IMR-90 (cell line): Measurements from ENCODE around the gene RABEP2. TPM values are rescaled to one million over a fixed set of nuclear protein-coding genes. Genes with fewer than 3 reads are reported as not detected.

Experiments
- ATAC-seq: fragments of 200-7000 bp; cut with Tn5 transposase; 2 replicates; pipeline ENCODE4 v1.9.1; 2020; ENCODE audit warnings: low read depth, mild to moderate bottlenecking, moderate library complexity
- BruUV-seq: library from RNA; stranded (reverse); fragments of 400-500 nt; replicated peaks from 2 replicates; lab custom pipeline; 2021; lab: Mats Ljungman, UMichigan
- CTCF ChIA-PET: fragments of 300-600 bp; formaldehyde crosslinking; extraction: SDS; loops from one replicate; lab custom pipeline; 2021; ENCODE audit warnings: antibody characterized with exemption; lab: Yijun Ruan, JAX
- POLR2A ChIA-PET: fragments of 300-600 bp; sonication (Branson Sonifier 250); formaldehyde crosslinking; loops from one replicate; lab custom pipeline; 2022; ENCODE audit warnings: antibody characterized with exemption; ENCODE audit not compliant: unreplicated experiment; lab: Charles Lee
- DNase-seq: peaks from one replicate; pipeline ENCODE4 v3.0.0; 2013
- H2AFZ ChIP-seq: replicated peaks from 2 replicates; pipeline ENCODE3; 2013; ENCODE audit warnings: low read length, mild to moderate bottlenecking; ENCODE audit not compliant: poor library complexity
- H2AK5ac ChIP-seq: 2 replicates; pipeline ENCODE4 v1.6.1; 2013; ENCODE audit warnings: low read depth, low read length, inconsistent platforms
- H2AK9ac ChIP-seq: replicated peaks from 2 replicates; pipeline ENCODE3; 2013; ENCODE audit warnings: mild to moderate bottlenecking, low read depth, low read length, moderate library complexity; ENCODE audit not compliant: poor library complexity
- H2BK120ac ChIP-seq: 2 replicates; pipeline ENCODE4 v1.6.1; 2013; ENCODE audit warnings: low read depth, low read length, inconsistent platforms
- H2BK15ac ChIP-seq: 3 replicates; pipeline ENCODE4 v1.6.1; 2013; ENCODE audit warnings: low read depth, low read length, inconsistent platforms
- H2BK20ac ChIP-seq: 2 replicates; pipeline ENCODE4 v1.6.1; 2013; ENCODE audit warnings: low read depth, mild to moderate bottlenecking, inconsistent platforms, low read length, moderate library complexity
- H2BK5ac ChIP-seq: 2 replicates; pipeline ENCODE4 v1.6.1; 2013; ENCODE audit warnings: mild to moderate bottlenecking, low read depth, low read length, inconsistent platforms; ENCODE audit not compliant: poor library complexity, severe bottlenecking
- H3K14ac ChIP-seq: replicated peaks from 2 replicates; pipeline ENCODE4 v1.6.1; 2013; ENCODE audit warnings: low read depth, low read length, inconsistent platforms
- H3K18ac ChIP-seq: 2 replicates; pipeline ENCODE4 v1.6.1; 2013; ENCODE audit warnings: low read depth, low read length, control low read depth
- H3K23ac ChIP-seq: 2 replicates; pipeline ENCODE4 v1.6.1; 2013; ENCODE audit warnings: low read depth, low read length, inconsistent platforms
- H3K27ac ChIP-seq: 2 replicates; pipeline ENCODE4 v1.5.1; 2013; ENCODE audit warnings: mild to moderate bottlenecking, control low read depth, low read length; ENCODE audit not compliant: insufficient read depth
- H3K27me3 ChIP-seq: 2 replicates; pipeline ENCODE4 v1.6.1; 2013; ENCODE audit warnings: low read length; ENCODE audit not compliant: control insufficient read depth, insufficient read depth
- H3K36me3 ChIP-seq: 2 replicates; pipeline ENCODE4 v1.6.1; 2013; ENCODE audit warnings: low read length, mixed read lengths; ENCODE audit not compliant: control insufficient read depth, insufficient read depth
- H3K4ac ChIP-seq: 2 replicates; pipeline ENCODE4 v1.6.1; 2013; ENCODE audit warnings: low read depth, low read length, inconsistent platforms
- H3K4me1 ChIP-seq: 2 replicates; pipeline ENCODE4 v1.6.1; 2013; ENCODE audit warnings: low read length, mixed read lengths; ENCODE audit not compliant: control insufficient read depth, insufficient read depth
- H3K4me2 ChIP-seq: 2 replicates; pipeline ENCODE4 v1.6.1; 2013; ENCODE audit warnings: low read depth, mild to moderate bottlenecking, control low read depth, low read length, moderate library complexity
- H3K4me3 ChIP-seq: 2 replicates; pipeline ENCODE4 v1.5.1; 2013; ENCODE audit warnings: low read depth, mild to moderate bottlenecking, control low read depth, low read length, moderate library complexity; ENCODE audit not compliant: insufficient read depth
- H3K56ac ChIP-seq: 2 replicates; pipeline ENCODE4 v1.6.1; 2013; ENCODE audit warnings: low read length, inconsistent platforms; ENCODE audit not compliant: insufficient read depth; ENCODE audit errors: extremely low read depth
- H3K79me1 ChIP-seq, 2 experiments: 2 replicates each; pipeline ENCODE4 v1.6.1; 2013; ENCODE audit warnings: low read length in 2 of 2, inconsistent platforms in 1 of 2, low read depth in 1 of 2
- H3K9ac ChIP-seq: 2 replicates; pipeline ENCODE4 v1.6.1; 2013; ENCODE audit warnings: low read depth, low read length, control low read depth
- H3K9me1 ChIP-seq: 2 replicates; pipeline ENCODE4 v1.6.1; 2013; ENCODE audit warnings: low read length, inconsistent platforms; ENCODE audit not compliant: insufficient read depth
- H3K9me3 ChIP-seq: 2 replicates; pipeline ENCODE4 v1.6.1; 2013; ENCODE audit warnings: low read length; ENCODE audit not compliant: control insufficient read depth, insufficient read depth
- H4K20me1 ChIP-seq: 2 replicates; pipeline ENCODE4 v1.6.1; 2013; ENCODE audit warnings: low read length, inconsistent platforms; ENCODE audit not compliant: insufficient read depth
- H4K5ac ChIP-seq: 2 replicates; pipeline ENCODE4 v1.6.1; 2013; ENCODE audit warnings: mild to moderate bottlenecking, low read depth, low read length, control low read depth
- H4K8ac ChIP-seq, 2 experiments: 2 replicates each; pipeline ENCODE4 v1.6.1; 2013; ENCODE audit warnings: low read depth in 2 of 2, low read length in 2 of 2, control low read depth in 1 of 2, inconsistent platforms in 1 of 2
- H4K91ac ChIP-seq: 2 replicates; pipeline ENCODE4 v1.6.1; 2013; ENCODE audit warnings: low read depth, low read length, inconsistent platforms; ENCODE audit not compliant: insufficient read depth
- CHD1 ChIP-seq: IDR thresholded peaks from 2 replicates; pipeline ENCODE4 v1.6.1; 2012; ENCODE audit warnings: low read depth, low read length, improper control_type of control experiment
- MAZ ChIP-seq: IDR thresholded peaks from 2 replicates; pipeline ENCODE4 v1.6.1; 2012; ENCODE audit warnings: low read depth, mild to moderate bottlenecking, low read length, improper control_type of control experiment, moderate library complexity, borderline replicate concordance
- MXI1 ChIP-seq: IDR thresholded peaks from 2 replicates; pipeline ENCODE4 v1.6.1; 2012; ENCODE audit warnings: low read depth, mild to moderate bottlenecking, low read length, moderate library complexity, borderline replicate concordance
- SMC3 ChIP-seq: fragments of 150-350 bp; IDR thresholded peaks from 2 replicates; pipeline ENCODE4 v1.6.1; 2016; ENCODE audit warnings: low read depth, mild to moderate bottlenecking, antibody characterized with exemption, low read length, moderate library complexity
- WGBS, 2 experiments: methylation state at CpG; one replicate each; pipeline versions ENCODE4 v1.1.5 to v1.1.7; 2013; ENCODE audit warnings: missing lambda C conversion rate in 2 of 2; ENCODE audit not compliant: insufficient read length in 1 of 2; ENCODE audit errors: extremely low coverage in 2 of 2; 5-methylcytosine and 5-hydroxymethylcytosine counted together
- dilution Hi-C: fragments of 300-500 bp; cut with HindIII; formaldehyde crosslinking; loops from one replicate; pipeline ENCODE4 v1.14.3; 2018; ENCODE audit warnings: low sequenced_read_pairs; ENCODE audit not compliant: unreplicated experiment
- in situ Hi-C: fragments of 300-500 bp; cut with MboI; formaldehyde crosslinking; loops from 3 replicates; pipeline ENCODE4 v1.14.3; 2019; ENCODE audit warnings: low sequenced_read_pairs, inconsistent platforms, mixed read lengths
- intact Hi-C: fragments of 100-400 bp; cut with micrococcal nuclease; formaldehyde crosslinking; loops from 2 replicates; pipeline ENCODE4 v1.10.0; 2022
- polyA plus RNA-seq, 3 experiments: library from polyadenylated mRNA; depleted of rRNA; stranded (reverse); fragments of >200 nt; gene quantifications; 2 replicates each; pipeline ENCODE4 v1.2.3, GENCODE V29; 2012; ENCODE audit warnings: low replicate concordance in 1 of 3
- total RNA-seq: library from RNA; depleted of rRNA; stranded (reverse); fragments of >200 nt; gene quantifications from 2 replicates; pipeline ENCODE4 v1.2.3, GENCODE V29; 2012
- TF ChIP-seq, protein P1 (sequence below): conservative IDR thresholded peaks from 2 replicates; pipeline ENCODE4 v1.5.1; 2012; ENCODE audit warnings: mild to moderate bottlenecking, low read depth, low read length, improper control_type of control experiment
- TF ChIP-seq, protein P2 (sequence below): fragments of 150-350 bp; IDR thresholded peaks from 2 replicates; pipeline ENCODE4 v1.6.1; 2016; ENCODE audit warnings: low read depth, mild to moderate bottlenecking, low read length, moderate library complexity, borderline replicate concordance
- TF ChIP-seq, protein P3 (sequence below): fragments of 150-350 bp; IDR thresholded peaks from 2 replicates; pipeline ENCODE4 v1.6.1; 2017; ENCODE audit warnings: mild to moderate bottlenecking, antibody characterized with exemption, low read length, low read depth

The RABEP2 gene
- total and polyA plus RNA-seq, 2 of the 4 experiments (the other 2 are of a cell fraction): 12.2 to 20.0 TPM

DNA sequence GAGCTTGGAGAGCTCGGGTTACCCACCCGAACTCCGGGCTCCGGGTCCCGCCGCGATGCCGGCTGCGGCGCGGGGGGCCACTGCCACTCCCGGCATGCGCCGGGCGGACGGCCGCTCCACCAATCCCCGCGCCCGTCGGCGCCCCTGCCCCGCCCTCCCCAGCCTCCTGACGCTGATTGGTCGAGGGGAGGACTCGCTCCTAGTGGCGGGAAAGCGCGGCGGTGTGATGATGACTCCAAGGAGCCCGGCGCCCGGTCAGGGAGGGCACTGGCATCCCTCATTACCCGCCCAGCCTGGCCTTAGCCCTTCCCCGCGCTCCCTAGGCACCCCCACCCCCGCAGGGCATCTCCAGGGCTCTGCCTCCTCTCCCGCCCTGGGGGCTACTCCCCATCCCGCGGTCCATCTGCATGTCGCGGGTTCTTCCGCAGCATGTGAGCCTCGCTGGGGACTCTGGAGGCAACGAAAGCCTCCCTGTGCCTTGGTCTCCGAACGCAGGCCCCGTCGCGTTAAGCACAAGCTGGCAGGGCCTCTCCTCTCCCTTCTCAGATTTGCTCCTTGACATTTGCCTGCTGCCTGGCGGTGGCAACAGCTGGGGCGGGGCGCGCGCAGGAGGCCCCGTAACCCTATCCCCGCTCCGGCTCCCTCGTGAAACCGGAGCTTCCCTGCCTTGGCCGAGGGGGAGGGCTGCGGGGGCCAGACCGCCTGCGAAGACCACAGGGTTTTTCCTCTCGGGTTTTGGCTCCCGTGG is 45.0 kb downstream of the RABEP2 start:
- Histone ChIP-seq H4K20me1 (no peaks in the 10 kb centered on the region), H3K56ac (peak overlapping the region; percentile 82; the same call in 1 of the 2 replicates), H3K14ac (peak overlapping the region; percentile 85), H2AFZ (peak overlapping the region; percentile 95), H2BK120ac (peak overlapping the region; percentile 4; the same call in 1 of the 2 replicates), H3K4me1 (peaks cover 7% of the 10 kb centered on the region; the same call in 1 of the 2 replicates), H4K8ac (peak overlapping the region; percentile 79 to 83), H2BK15ac (no peak overlapping the region), H3K27ac (peak overlapping the region; percentile 28; the same call in 1 of the 2 replicates), H4K91ac (no peak overlapping the region), H2BK5ac (no peak overlapping the region), H3K4ac (peak overlapping the region; percentile 61), H3K18ac (no peak overlapping the region), H3K79me1 (peaks cover 4 to 13% of the 10 kb centered on the region in 2 experiments; a peak in 2 of 4 replicates), H3K36me3 (no peaks in the 10 kb centered on the region), H2AK9ac (peak overlapping the region; percentile 98), H3K23ac (peak overlapping the region; percentile 88), H4K5ac (no peak overlapping the region), H3K4me3 (peak overlapping the region; percentile 71), H3K9me1 (peaks cover 7% of the 10 kb centered on the region; the same call in 1 of the 2 replicates), H3K9ac (peak overlapping the region; percentile 67), H3K4me2 (peak overlapping the region; percentile 89), H2AK5ac (no peak overlapping the region; the same call in 1 of the 2 replicates), H3K27me3 (no peaks in the 10 kb centered on the region), H2BK20ac (no peak overlapping the region), H3K9me3 (no peaks in the 10 kb centered on the region)
- TF ChIP-seq, protein P1, sequence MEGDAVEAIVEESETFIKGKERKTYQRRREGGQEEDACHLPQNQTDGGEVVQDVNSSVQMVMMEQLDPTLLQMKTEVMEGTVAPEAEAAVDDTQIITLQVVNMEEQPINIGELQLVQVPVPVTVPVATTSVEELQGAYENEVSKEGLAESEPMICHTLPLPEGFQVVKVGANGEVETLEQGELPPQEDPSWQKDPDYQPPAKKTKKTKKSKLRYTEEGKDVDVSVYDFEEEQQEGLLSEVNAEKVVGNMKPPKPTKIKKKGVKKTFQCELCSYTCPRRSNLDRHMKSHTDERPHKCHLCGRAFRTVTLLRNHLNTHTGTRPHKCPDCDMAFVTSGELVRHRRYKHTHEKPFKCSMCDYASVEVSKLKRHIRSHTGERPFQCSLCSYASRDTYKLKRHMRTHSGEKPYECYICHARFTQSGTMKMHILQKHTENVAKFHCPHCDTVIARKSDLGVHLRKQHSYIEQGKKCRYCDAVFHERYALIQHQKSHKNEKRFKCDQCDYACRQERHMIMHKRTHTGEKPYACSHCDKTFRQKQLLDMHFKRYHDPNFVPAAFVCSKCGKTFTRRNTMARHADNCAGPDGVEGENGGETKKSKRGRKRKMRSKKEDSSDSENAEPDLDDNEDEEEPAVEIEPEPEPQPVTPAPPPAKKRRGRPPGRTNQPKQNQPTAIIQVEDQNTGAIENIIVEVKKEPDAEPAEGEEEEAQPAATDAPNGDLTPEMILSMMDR: no peak
- TF ChIP-seq, protein P2, sequence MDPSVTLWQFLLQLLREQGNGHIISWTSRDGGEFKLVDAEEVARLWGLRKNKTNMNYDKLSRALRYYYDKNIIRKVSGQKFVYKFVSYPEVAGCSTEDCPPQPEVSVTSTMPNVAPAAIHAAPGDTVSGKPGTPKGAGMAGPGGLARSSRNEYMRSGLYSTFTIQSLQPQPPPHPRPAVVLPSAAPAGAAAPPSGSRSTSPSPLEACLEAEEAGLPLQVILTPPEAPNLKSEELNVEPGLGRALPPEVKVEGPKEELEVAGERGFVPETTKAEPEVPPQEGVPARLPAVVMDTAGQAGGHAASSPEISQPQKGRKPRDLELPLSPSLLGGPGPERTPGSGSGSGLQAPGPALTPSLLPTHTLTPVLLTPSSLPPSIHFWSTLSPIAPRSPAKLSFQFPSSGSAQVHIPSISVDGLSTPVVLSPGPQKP: no peak
- TF ChIP-seq, protein P3, sequence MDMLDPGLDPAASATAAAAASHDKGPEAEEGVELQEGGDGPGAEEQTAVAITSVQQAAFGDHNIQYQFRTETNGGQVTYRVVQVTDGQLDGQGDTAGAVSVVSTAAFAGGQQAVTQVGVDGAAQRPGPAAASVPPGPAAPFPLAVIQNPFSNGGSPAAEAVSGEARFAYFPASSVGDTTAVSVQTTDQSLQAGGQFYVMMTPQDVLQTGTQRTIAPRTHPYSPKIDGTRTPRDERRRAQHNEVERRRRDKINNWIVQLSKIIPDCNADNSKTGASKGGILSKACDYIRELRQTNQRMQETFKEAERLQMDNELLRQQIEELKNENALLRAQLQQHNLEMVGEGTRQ: 0 out of 2 replicates have a peak, but pooled peaks have one; percentile 9
- TF ChIP-seq SMC3: no peak
- TF ChIP-seq CHD1: no peak
- TF ChIP-seq MXI1: no peak
- TF ChIP-seq MAZ: peak; percentile 53; the same call in 1 of the 2 replicates
- DNase-seq (peak; percentile 78), ATAC-seq (peak; percentile 99)
- dilution Hi-C loops (no loop called here), intact Hi-C loops (loop anchor here (5.0 kb wide), 1 partner anchor 37 kb away; no protein-coding TSS in a partner anchor), in situ Hi-C loops (loop anchor here (5.0 kb wide), 1 partner anchor 42 kb away; no protein-coding TSS in a partner anchor)
- CTCF ChIA-PET: no interaction called here
- no TSS peak for BruUV-seq
- POLR2A ChIA-PET: no interaction called here
- 0% methylated on average over 17 of the region's 66 CpGs; no CpG with 5 or more reads in 1 of the 2 experiments for WGBS, 2 experiments
